IPS DF 6.9 (cell line): ENCODE measurements around the gene TSNAXIP1.

Experiments
- DNase-seq: peaks from one replicate; pipeline ENCODE4 v3.0.0-alpha.2; 2013; ENCODE audit warnings: low read depth, low spot score
- H3K27ac ChIP-seq: one replicate; pipeline ENCODE4 v1.5.1; 2013; ENCODE audit warnings: low read length, control low read depth
- H3K27me3 ChIP-seq: 2 replicates; pipeline ENCODE4 v1.6.1; 2013; ENCODE audit warnings: mild to moderate bottlenecking, low read length; ENCODE audit not compliant: control insufficient read depth, insufficient read depth
- H3K36me3 ChIP-seq: 2 replicates; pipeline ENCODE4 v1.6.1; 2013; ENCODE audit warnings: low read length; ENCODE audit not compliant: control insufficient read depth, insufficient read depth
- H3K4me1 ChIP-seq: 2 replicates; pipeline ENCODE4 v1.6.1; 2013; ENCODE audit warnings: low read length; ENCODE audit not compliant: control insufficient read depth, insufficient read depth
- H3K4me3 ChIP-seq: 2 replicates; pipeline ENCODE4 v1.5.1; 2013; ENCODE audit warnings: mild to moderate bottlenecking, low read length
- H3K9me3 ChIP-seq: 2 replicates; pipeline ENCODE4 v1.6.1; 2013; ENCODE audit warnings: low read length, inconsistent platforms; ENCODE audit not compliant: control insufficient read depth, insufficient read depth
- WGBS: extraction: QIAGEN DNeasy Blood & Tissue Kit; methylation state at CpG from one replicate; pipeline ENCODE4 v1.1.7; 2013; ENCODE audit warnings: mixed read lengths, missing lambda C conversion rate; ENCODE audit not compliant: insufficient read length, insufficient coverage; 5-methylcytosine and 5-hydroxymethylcytosine counted together

The TSNAXIP1 gene

DNA sequence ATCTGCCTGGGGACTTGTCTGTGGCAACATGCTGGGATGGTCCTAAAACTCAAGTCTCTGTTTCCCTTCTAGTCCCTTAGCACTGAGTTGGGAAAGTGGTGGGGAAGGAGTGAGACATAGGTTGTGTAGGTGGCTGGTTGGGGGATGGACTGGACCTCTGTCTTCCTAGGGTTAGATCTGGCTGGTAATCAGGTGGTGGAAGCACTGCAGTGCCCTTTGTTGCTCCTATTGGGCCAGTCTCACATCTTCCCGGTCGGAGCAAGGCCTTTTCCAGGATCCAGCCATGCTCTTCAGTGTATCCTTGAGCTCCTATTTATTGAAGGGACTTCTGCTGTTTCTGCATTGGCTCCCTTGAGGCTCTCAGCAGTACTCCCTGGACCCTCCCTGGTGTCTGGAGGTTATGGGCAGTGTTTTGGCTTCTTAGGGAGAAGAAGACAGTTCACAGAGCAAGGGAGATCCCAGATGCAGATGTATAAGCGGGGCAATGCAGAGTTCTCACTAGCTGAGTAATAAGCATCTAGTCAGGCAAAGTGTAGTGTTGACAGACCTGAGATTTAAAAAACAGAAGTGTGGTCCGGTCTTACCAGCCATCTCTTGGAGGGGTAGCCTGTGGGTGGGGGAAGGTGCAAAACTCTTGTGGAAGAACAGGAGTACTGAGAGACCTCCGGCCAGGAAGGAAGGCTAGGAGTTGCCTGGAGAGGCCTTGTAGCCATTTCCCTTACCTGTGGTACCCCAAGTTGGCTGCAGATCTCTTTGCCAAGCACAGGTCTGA, 38.8 kb downstream of the TSNAXIP1 start:
- no CpG with 5 or more reads among the region's 5 CpGs for WGBS
- Histone ChIP-seq H3K27me3 (no peaks in the 10 kb centered on the region), H3K4me3 (peak overlapping the region; percentile 84; the same call in 1 of the 2 replicates), H3K27ac (no peak overlapping the region), H3K4me1 (peaks cover 5% of the 10 kb centered on the region; the same call in 1 of the 2 replicates), H3K9me3 (no peaks in the 10 kb centered on the region), H3K36me3 (no peaks in the 10 kb centered on the region)
- no peak for DNase-seq

DNA sequence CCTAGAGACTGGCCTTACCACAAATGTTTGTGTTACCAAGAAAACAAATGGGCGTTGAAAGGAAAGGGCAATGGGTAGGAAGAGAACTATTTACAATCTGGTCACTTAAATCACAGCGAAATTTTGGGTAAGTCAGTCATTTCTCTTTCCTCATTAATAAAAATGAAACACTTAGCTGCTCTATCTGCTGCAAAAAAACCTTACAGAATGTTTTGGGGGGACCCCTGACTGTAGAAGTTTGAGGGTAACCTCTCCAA, 39.3 kb downstream of the TSNAXIP1 start:
- no peak overlapping the region for H3K27ac ChIP-seq
- H3K9me3 ChIP-seq: no peaks in the 10 kb centered on the region
- no peak for DNase-seq
- no peaks in the 10 kb centered on the region for H3K36me3 ChIP-seq
- peak overlapping the region; percentile 84; the same call in 1 of the 2 replicates for H3K4me3 ChIP-seq
- H3K4me1 ChIP-seq: peaks cover 5% of the 10 kb centered on the region; the same call in 1 of the 2 replicates
- no CpG with 5 or more reads among the region's 2 CpGs for WGBS
- H3K27me3 ChIP-seq: no peaks in the 10 kb centered on the region

- DNase-seq: peak; percentile 94
- peak within 1 kb of the TSS; percentile 84 for H3K4me3 ChIP-seq
- H3K9me3 ChIP-seq: no peaks in the 10 kb centered on the region
- H3K4me1 ChIP-seq: peaks cover 5% of the 10 kb centered on the region; the same call in 1 of the 2 replicates
- WGBS: no CpG with 5 or more reads among the region's 57 CpGs
- no peak within 1 kb of the TSS for H3K27ac ChIP-seq
- H3K36me3 ChIP-seq: no peaks in the 10 kb centered on the region
- H3K27me3 ChIP-seq: no peaks in the 10 kb centered on the region
Observed at GRCh38 chr16:67846320-67847063, 39.8 kb downstream of the TSNAXIP1 start, which contains the start of gene NUTF2. TSS of gene NUTF2 (plus strand) at chr16:67846933. CDS start at chr16:67865131, 18,198 bp downstream.

DNA sequence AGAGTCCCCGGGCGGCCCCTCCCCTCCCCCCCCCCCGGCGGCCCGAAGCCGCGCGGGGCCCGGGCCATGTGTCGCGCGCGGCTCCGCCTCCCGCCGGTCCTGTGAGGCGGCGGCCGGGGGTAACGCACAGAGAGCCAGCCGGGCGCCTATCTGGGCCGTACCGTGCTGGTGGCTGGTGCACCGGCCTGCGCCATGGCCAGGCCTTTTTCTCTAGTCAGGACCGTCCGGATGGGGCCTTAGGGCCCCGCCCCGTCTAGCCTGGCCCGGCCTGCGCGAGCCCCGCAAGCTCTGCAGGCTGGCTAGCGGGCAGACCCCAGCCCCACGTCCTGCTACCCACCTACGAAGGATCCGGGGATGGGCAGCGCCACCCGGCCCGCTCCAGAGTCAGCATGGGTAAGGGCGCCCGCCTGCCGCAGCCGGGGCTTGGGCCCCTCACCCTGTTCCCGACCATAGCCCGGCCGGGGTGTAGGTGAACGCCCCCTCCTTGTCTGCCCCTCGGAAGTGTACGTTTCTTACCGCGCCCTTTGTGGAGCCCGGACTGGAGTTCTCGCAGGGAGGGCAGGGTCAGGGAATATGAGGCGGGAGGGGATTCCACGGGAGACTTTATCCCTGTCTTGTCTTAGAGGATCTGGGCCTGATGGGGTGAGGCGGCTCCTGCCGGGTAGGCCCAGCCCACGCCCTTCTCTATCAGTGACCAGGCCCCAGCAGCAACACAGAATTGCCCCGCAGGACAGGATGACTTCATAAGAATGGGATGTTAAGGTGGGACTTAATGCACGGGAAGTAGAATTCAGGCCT, 40.6 kb downstream of the TSNAXIP1 start, which contains the start of gene CENPT:
CENPT (minus strand) TSS at position 630 of the 798 bp plus-strand sequence. CDS start 13,834 bp downstream, outside the sequence.
- Histone ChIP-seq H3K4me3 (peak within 1 kb of the TSS; percentile 84), H3K9me3 (no peaks in the 10 kb centered on the region), H3K27me3 (no peaks in the 10 kb centered on the region), H3K27ac (no peak within 1 kb of the TSS), H3K4me1 (peaks cover 5% of the 10 kb centered on the region; the same call in 1 of the 2 replicates), H3K36me3 (no peaks in the 10 kb centered on the region)
- DNase-seq: no peak
- WGBS: no CpG with 5 or more reads among the region's 62 CpGs

DNA sequence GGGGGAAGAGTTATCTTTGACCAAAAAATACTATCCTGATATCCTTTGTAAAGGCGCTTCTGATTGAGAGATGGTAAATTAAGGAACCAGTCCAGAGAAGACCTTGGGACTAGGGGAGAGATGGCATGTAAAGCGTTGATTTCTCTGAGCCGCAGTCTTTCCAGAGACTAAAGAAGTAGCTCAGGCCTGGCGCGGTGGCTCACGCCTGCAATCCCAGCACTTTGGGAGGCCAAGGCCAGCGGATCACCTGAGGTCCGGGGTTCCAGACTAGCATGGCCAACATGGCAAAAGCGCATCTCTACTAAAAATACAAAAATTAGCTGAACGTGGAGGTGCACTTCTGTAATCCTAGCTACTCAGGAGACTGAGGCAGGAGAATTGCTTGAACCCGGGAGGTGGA, 41.4 kb downstream of the TSNAXIP1 start:
- no CpG with 5 or more reads among the region's 11 CpGs for WGBS
- no peaks in the 10 kb centered on the region for H3K9me3 ChIP-seq
- DNase-seq: no peak
- no peaks in the 10 kb centered on the region for H3K27me3 ChIP-seq
- H3K36me3 ChIP-seq: no peaks in the 10 kb centered on the region
- H3K4me1 ChIP-seq: peaks cover 5% of the 10 kb centered on the region; the same call in 1 of the 2 replicates
- H3K4me3 ChIP-seq: peak overlapping the region; percentile 84; the same call in 1 of the 2 replicates
- H3K27ac ChIP-seq: no peak overlapping the region

DNA sequence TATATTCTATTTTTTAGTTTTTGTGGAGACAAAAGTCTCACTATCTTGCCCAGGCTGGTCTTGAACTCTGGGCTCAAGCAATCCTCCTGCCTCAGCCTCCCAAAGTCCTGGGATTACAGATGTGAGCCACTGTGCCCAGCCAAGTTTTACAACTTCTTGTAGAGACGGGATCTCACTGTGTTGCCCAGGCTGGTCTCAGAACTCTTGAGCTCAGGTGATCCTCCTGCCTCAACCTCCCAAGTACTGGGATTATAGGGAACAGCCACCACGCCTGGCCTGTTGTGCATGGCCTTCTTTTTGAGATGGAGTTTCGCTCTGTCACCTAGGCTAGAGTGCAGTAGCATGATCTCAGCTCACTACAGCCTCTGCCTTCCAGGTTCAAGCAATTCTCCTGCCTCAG, 47.0 kb downstream of the TSNAXIP1 start:
- Histone ChIP-seq H3K36me3 (no peaks in the 10 kb centered on the region), H3K4me1 (peaks cover 4% of the 10 kb centered on the region; the same call in 1 of the 2 replicates)

DNA sequence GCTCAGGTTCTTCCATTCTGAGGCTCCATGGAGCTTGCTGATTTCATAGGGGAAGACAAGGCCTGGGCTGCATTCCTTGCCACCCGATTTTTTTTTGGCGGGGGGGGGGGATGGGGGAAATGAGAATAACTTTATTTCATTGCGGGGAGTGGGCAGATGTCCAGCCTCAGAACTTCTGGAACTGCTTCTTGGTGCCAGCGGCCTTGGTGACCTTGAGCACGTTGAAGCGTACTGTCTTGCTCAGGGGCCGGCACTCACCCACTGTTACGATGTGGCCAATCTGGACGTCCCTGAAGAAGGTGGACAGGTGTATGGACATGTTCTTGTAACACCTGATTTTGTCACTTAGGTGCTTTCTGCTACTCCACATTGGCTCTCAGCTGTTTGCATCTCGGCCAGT, 49.1 kb downstream of the TSNAXIP1 start:
- WGBS: no CpG with 5 or more reads among the region's 10 CpGs
- Histone ChIP-seq H3K4me3 (no peak overlapping the region), H3K9me3 (no peaks in the 10 kb centered on the region), H3K27me3 (no peaks in the 10 kb centered on the region), H3K4me1 (peaks cover 4% of the 10 kb centered on the region; the same call in 1 of the 2 replicates), H3K36me3 (peaks cover 4% of the 10 kb centered on the region), H3K27ac (no peak overlapping the region)
- DNase-seq: no peak

More for the DNA sequence above, 47.0 kb downstream of the TSNAXIP1 start:
- no peak for DNase-seq
- Histone ChIP-seq H3K27me3 (no peaks in the 10 kb centered on the region), H3K9me3 (no peaks in the 10 kb centered on the region), H3K4me3 (no peak overlapping the region), H3K27ac (no peak overlapping the region)
- WGBS: no CpG with 5 or more reads among the region's 3 CpGs

- no peak overlapping the region for H3K4me3 ChIP-seq
- no peaks in the 10 kb centered on the region for H3K9me3 ChIP-seq
- no peak overlapping the region for H3K27ac ChIP-seq
- DNase-seq: no peak
- peaks cover 7% of the 10 kb centered on the region for H3K36me3 ChIP-seq
- no peaks in the 10 kb centered on the region for H3K27me3 ChIP-seq
- no CpG with 5 or more reads among the region's 5 CpGs for WGBS
- peaks cover 4% of the 10 kb centered on the region; the same call in 1 of the 2 replicates for H3K4me1 ChIP-seq
Observed at GRCh38 chr16:67856927-67857546, 50.3 kb downstream of the TSNAXIP1 start.

DNA sequence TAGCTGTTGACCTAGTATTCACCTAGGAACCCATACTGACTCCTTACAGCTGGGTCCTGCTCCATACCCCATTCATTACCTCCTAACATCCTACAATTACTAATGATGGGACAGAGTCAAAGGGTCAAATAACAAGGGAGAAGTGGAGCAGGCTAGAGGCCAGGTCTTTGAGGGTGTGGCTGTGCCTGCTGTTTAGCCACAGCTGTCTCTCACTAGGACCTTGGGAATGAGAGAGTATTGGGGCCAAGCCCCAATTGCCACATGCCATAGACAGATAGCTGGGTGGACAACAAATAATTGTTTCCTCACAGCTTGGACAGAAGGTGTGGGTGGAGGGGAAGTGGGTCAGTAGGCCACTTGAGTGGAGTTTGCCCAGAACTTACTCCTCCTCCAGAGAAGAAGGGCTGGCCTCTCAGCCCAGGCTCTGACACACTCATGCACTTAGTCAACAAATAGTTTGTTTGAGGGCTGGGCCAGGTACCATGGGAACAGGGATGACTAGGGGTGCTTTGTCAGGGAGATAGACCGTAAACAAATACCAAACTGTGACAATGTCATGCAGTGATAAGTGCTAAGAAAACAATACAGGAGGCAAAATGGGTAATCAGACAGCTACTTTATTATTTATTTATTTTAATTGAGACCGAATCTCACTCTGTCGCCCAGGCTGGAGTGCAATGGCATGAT, 51.0 kb downstream of the TSNAXIP1 start:
- Histone ChIP-seq H3K36me3 (peaks cover 7% of the 10 kb centered on the region), H3K9me3 (no peaks in the 10 kb centered on the region), H3K4me1 (peaks cover 4% of the 10 kb centered on the region; the same call in 1 of the 2 replicates), H3K27me3 (no peaks in the 10 kb centered on the region), H3K4me3 (no peak overlapping the region), H3K27ac (no peak overlapping the region)
- WGBS: no CpG with 5 or more reads among the region's 3 CpGs
- no peak for DNase-seq
